ENCODE results near the gene C1orf159.

The C1orf159 gene

GRCh38 chr1:1075148-1075935, 40.5 kb downstream of the C1orf159 start:
- no peak overlapping the region for H3K4me3 ChIP-seq (ENCODE audit: low read length)
- DNase-seq (ENCODE audit: low read depth), result no peak

GRCh38 chr1:1074631-1075147, 41.2 kb downstream of the C1orf159 start:
- no peak overlapping the region for H3K4me3 ChIP-seq (ENCODE audit: low read length)
- no peak for TF ChIP-seq CTCF (IDR thresholded peaks at IDR 0.05; ENCODE audit: insufficient read depth, low read depth, low read length, missing control alignments)
- no peak for DNase-seq (ENCODE audit: low read depth)

More at GRCh38 chr1:1075148-1075935, 40.5 kb downstream of the C1orf159 start:
- TF ChIP-seq CTCF (IDR thresholded peaks at IDR 0.05; ENCODE audit: insufficient read depth, low read depth, low read length, missing control alignments), result no peak

- peak; percentile 75 for DNase-seq (ENCODE audit: low read depth)
- no peak for TF ChIP-seq CTCF (IDR thresholded peaks at IDR 0.05; ENCODE audit: insufficient read depth, low read depth, low read length, missing control alignments)
- no peak within 1 kb of the TSS for H3K4me3 ChIP-seq (ENCODE audit: low read length)
Observed at GRCh38 chr1:1073743-1074587, 41.9 kb downstream of the C1orf159 start, which contains the start of gene RNF223. TSS of gene RNF223 (minus strand) at chr1:1074306. CDS start at chr1:1072566, 1,740 bp downstream.

- no peak for DNase-seq (ENCODE audit: low read depth)
- H3K4me3 ChIP-seq (ENCODE audit: low read length), result no peak overlapping the region
- no peak for TF ChIP-seq CTCF (IDR thresholded peaks at IDR 0.05; ENCODE audit: insufficient read depth, low read depth, low read length, missing control alignments)
Observed at GRCh38 chr1:1072849-1073742, 42.8 kb downstream of the C1orf159 start.

DNA sequence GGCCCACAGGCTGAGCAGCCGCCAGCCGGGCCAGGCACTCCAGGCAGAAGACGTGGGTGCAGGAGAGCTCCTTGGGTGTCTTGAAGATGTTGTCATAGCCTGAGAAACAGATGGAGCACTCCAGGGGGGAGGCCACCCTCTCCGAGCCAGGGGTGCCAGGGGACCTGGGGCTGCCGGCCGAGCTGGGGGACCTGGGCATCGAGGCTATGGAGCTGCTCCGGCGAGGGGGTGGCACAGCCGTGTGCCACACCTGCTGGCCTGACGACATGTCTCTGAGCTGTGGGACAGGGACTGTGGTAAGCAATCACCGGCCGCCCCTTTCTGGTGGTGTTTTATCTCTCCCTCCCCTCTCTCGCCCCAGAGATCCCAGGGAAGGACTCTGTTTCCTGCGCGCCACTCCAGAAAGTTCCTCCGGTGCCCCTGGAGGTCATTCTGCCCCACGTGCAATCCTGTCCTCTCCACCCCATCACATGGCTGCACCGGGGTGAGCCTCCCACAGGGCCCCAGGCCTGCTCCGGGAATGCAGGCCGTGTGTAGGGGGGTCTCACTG, 43.5 kb downstream of the C1orf159 start:
- no peak overlapping the region for H3K4me3 ChIP-seq (ENCODE audit: low read length)
- DNase-seq (ENCODE audit: low read depth), result no peak
- no peak for TF ChIP-seq CTCF (IDR thresholded peaks at IDR 0.05; ENCODE audit: insufficient read depth, low read depth, low read length, missing control alignments)

Measured in epithelial cell of esophagus (primary cell).